ENCODE results near the gene SRPRB. TPM values are rescaled to one million over a fixed set of nuclear protein-coding genes. Genes with fewer than 3 reads are reported as not detected.

Gene SRPRB
- total and polyA plus RNA-seq, 2 experiments from 2014 or later, result 25.6 to 36.0 TPM

- Histone ChIP-seq H3K4me1 (ENCODE audit: insufficient read depth) (no peaks in the 10 kb centered on the region), H3K9me2 (ENCODE audit: insufficient read depth) (no peaks in the 10 kb centered on the region), H3K4me3 (no peak overlapping the region), H4K20me1 (replicated peaks; ENCODE audit: insufficient read depth) (no peaks in the 10 kb centered on the region), H3K79me2 (replicated peaks; ENCODE audit: insufficient read depth) (no peaks in the 10 kb centered on the region), H3K27me3 (ENCODE audit: insufficient read depth) (no peaks in the 10 kb centered on the region), H3K4me2 (no peak overlapping the region), H3K36me3 (ENCODE audit: insufficient read depth) (no peaks in the 10 kb centered on the region), H3F3A (replicated peaks; ENCODE audit: low read depth) (no peaks in the 10 kb centered on the region), H3K27ac (ENCODE audit: low read depth) (no peak overlapping the region), H2AFZ (no peak overlapping the region)
- Mint-ChIP-seq H3K4me1 (peaks cover 3% of the 10 kb centered on the region; the same call in 1 of the 3 replicates), H3K27ac (no peak overlapping the region), H3K27me3 (ENCODE audit: insufficient read depth, low read depth, poor library complexity) (peaks cover 11% of the 10 kb centered on the region), H3K4me3 (no peak overlapping the region), H3K36me3 (ENCODE audit: low read depth) (no peaks in the 10 kb centered on the region; the same call in 2 of the 3 replicates), H3K9me3 (no peaks in the 10 kb centered on the region)
- TF ChIP-seq ZNF114 (CRISPR knock-in tag; IDR thresholded peaks at IDR 0.05) (no peak), CTCF (conservative IDR thresholded peaks at IDR 0.05; ENCODE audit: low read depth in 2 of 2) (no peak), EZH2phosphoT487 (IDR thresholded peaks at IDR 0.05; ENCODE audit: unreplicated experiment) (no peak), ZNF331 (CRISPR knock-in tag; IDR thresholded peaks at IDR 0.05; ENCODE audit: low read depth) (no peak), POLR2AphosphoS5 (IDR thresholded peaks at IDR 0.05; ENCODE audit: low read depth) (no peak), JUNB (IDR thresholded peaks at IDR 0.05; ENCODE audit: unreplicated experiment) (no peak)
- DNase-seq (ENCODE audit: low spot score), result no peak
- no peak for ATAC-seq
These were observed 29.8 kb downstream of the SRPRB start for GRCh38 chr3:133835418-133835743.

GRCh38 chr3:133835961-133836360 lies 30.3 kb downstream of the SRPRB start:
- ATAC-seq (no peak), DNase-seq (ENCODE audit: low spot score) (no peak)
- Histone ChIP-seq H3K27me3 (ENCODE audit: insufficient read depth) (no peaks in the 10 kb centered on the region), H4K20me1 (replicated peaks; ENCODE audit: insufficient read depth) (no peaks in the 10 kb centered on the region), H3K27ac (ENCODE audit: low read depth) (no peak overlapping the region), H2AFZ (no peak overlapping the region), H3K4me3 (no peak overlapping the region), H3F3A (replicated peaks; ENCODE audit: low read depth) (no peaks in the 10 kb centered on the region), H3K36me3 (ENCODE audit: insufficient read depth) (no peaks in the 10 kb centered on the region), H3K4me1 (ENCODE audit: insufficient read depth) (no peaks in the 10 kb centered on the region), H3K4me2 (no peak overlapping the region), H3K79me2 (replicated peaks; ENCODE audit: insufficient read depth) (no peaks in the 10 kb centered on the region), H3K9me2 (ENCODE audit: insufficient read depth) (no peaks in the 10 kb centered on the region)
- Mint-ChIP-seq H3K36me3 (ENCODE audit: low read depth) (no peaks in the 10 kb centered on the region; the same call in 2 of the 3 replicates), H3K9me3 (no peaks in the 10 kb centered on the region), H3K4me1 (peaks cover 3% of the 10 kb centered on the region; the same call in 1 of the 3 replicates), H3K27me3 (ENCODE audit: insufficient read depth, low read depth, poor library complexity) (peaks cover 12% of the 10 kb centered on the region), H3K4me3 (no peak overlapping the region), H3K27ac (no peak overlapping the region)
- no peak for TF ChIP-seq NANOG (IDR thresholded peaks at IDR 0.05; ENCODE audit: borderline replicate concordance)

GRCh38 chr3:133836497-133837158 lies 31.0 kb downstream of the SRPRB start:
- no peaks in the 10 kb centered on the region for H3K9me3 Mint-ChIP-seq
- peaks cover 3% of the 10 kb centered on the region; the same call in 1 of the 3 replicates for H3K4me1 Mint-ChIP-seq
- DNase-seq (ENCODE audit: low spot score) (no peak), ATAC-seq (no peak)
- no peaks in the 10 kb centered on the region for H3K79me2 ChIP-seq (replicated peaks; ENCODE audit: insufficient read depth)
- H3K27ac Mint-ChIP-seq, result no peak overlapping the region
- no peaks in the 10 kb centered on the region; the same call in 2 of the 3 replicates for H3K36me3 Mint-ChIP-seq (ENCODE audit: low read depth)
- no peaks in the 10 kb centered on the region for H3K36me3 ChIP-seq (ENCODE audit: insufficient read depth)
- no peak overlapping the region for H3K4me2 ChIP-seq
- no peak overlapping the region for H3K4me3 Mint-ChIP-seq
- H4K20me1 ChIP-seq (replicated peaks; ENCODE audit: insufficient read depth), result no peaks in the 10 kb centered on the region
- H3K27me3 Mint-ChIP-seq (ENCODE audit: insufficient read depth, low read depth, poor library complexity), result peaks cover 12% of the 10 kb centered on the region
- H3K27me3 ChIP-seq (ENCODE audit: insufficient read depth), result no peaks in the 10 kb centered on the region
- no peak overlapping the region for H3K4me3 ChIP-seq
- no peaks in the 10 kb centered on the region for H3K9me2 ChIP-seq (ENCODE audit: insufficient read depth)
- no peaks in the 10 kb centered on the region for H3F3A ChIP-seq (replicated peaks; ENCODE audit: low read depth)
- H2AFZ ChIP-seq, result no peak overlapping the region
- H3K27ac ChIP-seq (ENCODE audit: low read depth), result no peak overlapping the region
- no peaks in the 10 kb centered on the region for H3K4me1 ChIP-seq (ENCODE audit: insufficient read depth)
- TF ChIP-seq ZNF462 (CRISPR knock-in tag; IDR thresholded peaks at IDR 0.05), result no peak
